ENCODE results near the gene FITM2.
"Not testable (repeated sequence)": the region's sequence is repeated elsewhere in the genome, so short reads cannot be mapped to it uniquely, and the experiment has no call there.

The FITM2 gene

DNA sequence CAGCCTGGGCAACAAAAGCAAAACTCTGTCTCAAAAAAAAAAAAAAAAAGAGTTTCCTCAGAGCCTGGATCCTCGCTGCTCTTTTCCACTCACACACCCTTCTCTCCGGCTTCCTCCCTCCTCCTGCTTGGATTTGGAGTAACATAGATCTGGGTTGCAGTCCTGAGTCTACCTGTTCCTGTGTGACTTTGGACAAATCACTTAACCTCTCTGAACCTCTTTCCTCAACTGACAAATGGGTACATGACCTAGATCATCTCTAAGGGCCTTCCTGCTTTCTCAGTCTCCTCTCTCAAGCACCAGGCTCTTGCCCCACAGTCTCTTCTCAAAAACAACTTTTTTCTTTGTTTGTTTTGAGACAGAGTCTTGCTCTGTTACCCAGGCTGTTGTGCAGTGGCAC is 20.2 kb upstream of the FITM2 start:
- DNase-seq: no peak

DNA sequence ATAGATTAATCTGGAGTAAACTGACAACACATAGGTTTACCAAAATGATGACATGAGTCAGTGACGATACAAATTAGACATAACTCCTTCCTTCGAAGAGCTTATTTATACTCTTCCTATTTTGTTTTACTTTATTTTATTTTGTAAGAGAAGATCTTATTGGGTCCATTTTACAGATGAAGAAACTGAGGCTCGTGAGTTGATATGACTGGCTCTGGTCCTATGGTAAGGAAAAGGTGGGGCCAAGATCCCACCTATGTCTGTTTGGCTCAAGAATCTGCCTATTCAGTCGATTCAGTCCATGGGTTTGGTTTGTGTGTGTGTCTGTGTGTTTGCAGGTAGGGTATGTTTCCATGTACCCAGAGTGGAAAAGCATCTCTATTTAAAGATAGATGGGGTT is 17.4 kb upstream of the FITM2 start:
- no peak for DNase-seq

DNA sequence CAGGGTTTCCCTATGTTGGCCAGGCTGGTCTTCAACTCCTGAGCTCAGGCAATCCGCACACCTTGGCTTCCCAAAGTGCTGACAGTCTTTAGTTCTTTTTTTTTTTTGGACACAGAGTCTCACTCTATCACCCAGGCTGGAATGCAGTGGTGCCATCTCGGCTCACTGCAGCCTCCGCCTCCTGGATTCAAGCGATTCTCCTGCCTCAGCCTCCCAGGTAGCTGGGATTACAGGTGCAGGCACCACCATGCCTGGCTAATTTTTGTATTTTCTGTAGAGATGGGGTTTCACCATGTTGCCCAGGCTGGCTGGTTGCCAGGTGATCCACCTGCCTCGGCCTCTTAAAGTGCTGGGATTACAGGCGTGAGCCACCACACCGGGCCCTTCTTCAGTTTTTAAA is 16.7 kb upstream of the FITM2 start:
- DNase-seq: not testable (repeated sequence)

DNA sequence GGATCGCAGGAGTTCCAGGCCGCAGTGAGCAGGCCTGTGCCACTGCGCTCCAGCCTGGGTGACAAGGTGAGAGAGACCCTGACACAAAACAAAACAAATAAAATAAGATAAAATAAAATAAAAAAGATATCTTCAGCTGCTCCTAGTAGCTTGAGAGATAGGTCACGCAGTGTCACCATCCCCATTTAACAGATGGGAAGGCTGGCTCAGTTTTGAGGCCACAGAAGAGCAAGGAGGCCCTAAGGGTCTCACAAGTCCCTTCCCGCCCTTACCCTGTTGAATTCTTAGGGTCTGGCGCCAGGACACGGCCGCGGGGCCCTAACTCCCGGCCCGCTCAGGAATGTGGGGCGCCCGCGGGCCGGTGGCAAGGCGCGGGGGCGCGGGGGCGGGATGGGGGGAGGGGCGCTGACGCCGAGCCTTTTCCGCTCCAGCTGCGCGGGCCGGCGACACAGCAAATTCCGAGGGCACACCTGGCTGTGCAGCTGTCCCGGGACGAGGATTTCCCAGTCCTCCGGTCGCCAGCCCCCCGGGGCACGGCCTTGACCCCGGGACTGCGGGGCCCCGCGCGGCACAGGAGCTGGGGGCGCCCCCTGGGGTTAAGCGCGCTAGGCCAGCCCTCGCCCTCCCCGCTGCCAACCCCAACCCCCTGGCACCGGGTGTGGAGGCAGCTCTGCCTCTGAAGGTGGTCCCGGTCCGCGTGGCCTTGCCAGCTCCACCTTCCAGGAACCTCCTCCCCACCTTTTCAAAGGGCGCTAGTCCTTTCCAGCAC is 15.6 kb upstream of the FITM2 start:
- DNase-seq: no peak

GRCh38 chr20:44324343-44324742 is 13.3 kb upstream of the FITM2 start:
- DNase-seq: no peak

DNA sequence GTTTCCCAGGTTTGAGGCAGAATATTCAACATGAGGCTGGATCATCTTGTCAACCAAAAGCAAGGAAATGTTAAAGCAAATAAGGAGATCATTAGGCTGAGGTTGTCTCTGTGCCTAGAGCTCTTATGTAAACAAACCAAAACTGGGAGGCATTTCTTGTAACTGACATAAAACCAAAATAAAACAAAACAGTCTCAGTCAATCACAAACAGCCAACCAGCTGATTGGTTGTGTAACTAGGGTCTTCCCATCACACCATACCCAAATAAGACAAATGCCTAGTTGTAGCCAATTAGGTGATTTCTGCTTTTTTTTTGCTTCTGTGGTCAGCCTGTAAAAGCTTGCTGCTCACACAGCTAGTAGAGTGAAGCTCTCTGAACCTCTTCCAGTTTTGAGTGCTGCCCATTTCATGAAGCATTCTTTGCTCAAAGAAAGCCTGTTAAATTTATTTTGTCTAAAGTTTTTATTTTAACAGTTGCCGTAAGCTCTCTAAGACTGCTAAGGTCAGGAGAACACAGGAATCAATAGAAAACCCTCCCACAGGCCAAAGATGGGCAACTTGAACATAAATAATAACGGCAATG is 8.9 kb upstream of the FITM2 start:
- no peak for DNase-seq

- no peak for DNase-seq
Measured at GRCh38 chr20:44314870-44315269, 3.9 kb upstream of the FITM2 start.

DNA sequence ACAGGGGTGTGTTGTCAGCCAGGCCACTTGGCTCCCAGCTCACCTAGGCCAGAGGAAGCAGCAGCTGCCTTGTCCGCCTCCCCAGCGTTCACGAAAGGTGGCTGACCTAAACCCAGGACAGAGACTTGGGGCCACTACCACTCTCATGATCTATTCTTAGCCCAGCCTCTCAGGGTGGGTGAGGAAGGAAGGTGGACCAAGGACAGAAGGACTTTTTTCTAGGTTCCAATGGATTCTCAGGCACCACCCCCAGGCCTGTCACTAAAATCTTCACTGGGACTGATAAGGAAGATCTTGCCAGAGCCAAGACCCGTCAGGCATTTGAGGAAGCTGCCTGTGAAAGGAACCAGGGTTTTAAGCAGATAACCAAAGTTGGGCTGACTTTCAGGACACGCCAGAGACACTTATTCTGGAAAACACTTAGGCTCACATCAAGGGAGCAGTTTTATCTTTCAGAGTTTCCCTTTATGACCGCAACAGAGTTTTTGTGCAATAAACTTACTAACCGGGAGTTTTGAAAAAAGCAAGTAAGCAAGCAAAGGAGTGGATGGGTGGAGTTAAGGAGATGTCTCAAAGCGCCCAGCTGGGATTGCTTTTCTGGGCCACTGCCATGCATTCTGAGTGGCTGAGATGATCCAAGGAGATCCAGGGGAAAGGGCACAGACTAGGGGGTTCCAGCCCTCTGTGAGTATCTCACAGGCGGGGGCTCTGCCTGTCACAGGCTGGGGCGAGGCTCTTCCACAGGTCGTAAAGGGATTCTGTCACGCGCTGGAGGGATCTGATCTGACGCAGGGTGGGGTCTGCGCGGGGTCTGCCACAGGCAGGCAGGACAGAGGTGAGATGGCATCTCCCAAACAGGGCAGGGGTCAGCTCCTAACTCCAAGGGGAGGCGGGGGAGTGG is 989 bp downstream of the FITM2 start:
- peak; percentile 3 for DNase-seq

GRCh38 chr20:44306927-44307326 is 4.1 kb downstream of the FITM2 start:
- no peak for DNase-seq

DNA sequence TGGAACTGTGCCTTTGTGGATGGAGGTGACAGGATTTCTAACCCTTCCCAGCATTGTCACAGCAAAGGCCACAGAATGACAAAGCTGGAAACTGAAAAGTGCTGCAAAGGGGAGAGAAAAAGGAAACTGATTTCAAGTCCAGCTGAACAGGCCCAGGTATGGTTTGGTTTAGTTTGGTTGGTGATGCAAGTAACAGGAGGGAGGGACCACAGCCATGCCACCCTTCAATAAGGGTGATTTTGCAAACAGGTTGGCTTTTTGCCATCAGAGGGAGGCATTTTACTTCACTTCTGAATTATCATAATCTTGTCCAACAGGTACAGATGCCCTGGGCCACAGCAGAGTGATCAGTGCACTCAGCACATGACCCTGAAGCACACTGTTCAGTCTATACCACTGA is 6.6 kb downstream of the FITM2 start:
- DNase-seq: no peak

- DNase-seq: no peak
Measured at GRCh38 chr20:44302736-44303135, 8.3 kb downstream of the FITM2 start.

- DNase-seq: no peak
Measured at GRCh38 chr20:44302026-44302669, 8.9 kb downstream of the FITM2 start.

GRCh38 chr20:44301285-44301684 is 9.7 kb downstream of the FITM2 start:
- no peak for DNase-seq

DNA sequence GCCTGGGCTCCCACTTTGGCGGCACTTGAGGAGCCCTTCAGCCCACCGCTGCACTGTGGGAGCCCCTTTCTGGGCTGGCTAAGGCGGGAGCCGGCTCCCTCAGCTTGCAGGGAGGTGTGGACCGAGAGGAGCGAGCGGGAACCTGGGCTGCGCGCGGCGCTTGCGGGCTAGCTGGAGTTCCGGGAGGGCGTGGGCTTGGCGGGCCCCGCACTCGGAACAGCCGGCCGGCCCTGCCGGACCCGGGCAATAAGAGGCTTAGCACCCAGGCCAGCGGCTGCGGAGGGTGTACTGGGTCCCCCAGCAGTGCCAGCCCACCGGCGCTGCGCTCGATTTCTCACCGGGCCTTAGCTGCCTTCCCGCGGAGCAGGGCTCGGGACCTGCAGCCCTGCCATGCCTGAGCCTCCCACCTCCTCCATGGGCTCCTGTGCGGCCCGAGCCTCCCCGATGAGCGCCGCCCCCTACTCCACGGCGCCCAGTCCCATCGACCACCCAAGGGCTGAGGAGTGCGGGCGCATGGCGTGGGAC is 11.9 kb downstream of the FITM2 start:
- DNase-seq: not testable (repeated sequence)

- no peak for DNase-seq
Measured at GRCh38 chr20:44297721-44298120, 13.3 kb downstream of the FITM2 start.

- no peak for DNase-seq
Measured at GRCh38 chr20:44296011-44296410, 15.0 kb downstream of the FITM2 start.

- no peak for DNase-seq
Measured at GRCh38 chr20:44291754-44292153, 19.2 kb downstream of the FITM2 start.

DNA sequence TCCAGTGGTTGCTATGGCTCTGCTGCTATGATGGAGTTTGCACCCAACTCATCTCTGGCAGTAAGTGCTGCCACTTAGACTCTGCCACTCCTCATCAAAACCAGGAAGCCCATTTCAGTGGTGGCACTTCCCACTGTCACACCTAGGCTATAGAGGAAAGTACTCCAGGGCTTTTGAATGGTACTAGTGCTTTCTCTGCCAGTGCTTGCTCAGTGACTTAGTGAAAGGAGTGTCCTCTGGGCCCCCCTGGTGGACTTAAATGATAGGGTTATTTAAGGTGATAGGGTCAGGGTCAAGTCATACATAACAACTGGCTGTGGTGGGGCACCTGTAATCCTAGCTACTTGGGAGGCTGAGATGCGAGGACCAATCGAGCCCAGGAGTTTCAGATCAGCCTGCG is 22.8 kb downstream of the FITM2 start:
- no peak for DNase-seq

- DNase-seq: no peak
Measured at GRCh38 chr20:44287272-44288097, 23.5 kb downstream of the FITM2 start.

DNA sequence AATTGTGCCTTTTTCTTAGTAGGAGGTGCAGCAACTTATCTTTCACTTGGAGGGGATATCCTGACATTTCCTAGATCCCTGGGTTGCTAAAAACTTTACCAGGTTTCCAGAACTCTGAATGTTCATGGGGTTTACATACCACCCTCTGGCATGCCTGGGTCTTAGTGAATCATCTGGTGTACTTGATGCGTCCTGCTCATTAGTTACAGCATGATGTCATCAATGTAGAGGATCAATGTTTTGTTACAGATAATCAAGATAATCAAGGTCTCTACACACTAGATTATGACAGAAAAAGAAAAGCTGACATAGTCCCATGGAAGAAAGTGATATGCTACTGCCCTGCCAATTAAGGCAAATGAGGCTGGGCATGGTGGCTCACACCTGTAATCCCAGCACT is 27.0 kb downstream of the FITM2 start:
- DNase-seq: no peak

GRCh38 chr20:44282192-44282591 is 28.8 kb downstream of the FITM2 start:
- no peak for DNase-seq

DNA sequence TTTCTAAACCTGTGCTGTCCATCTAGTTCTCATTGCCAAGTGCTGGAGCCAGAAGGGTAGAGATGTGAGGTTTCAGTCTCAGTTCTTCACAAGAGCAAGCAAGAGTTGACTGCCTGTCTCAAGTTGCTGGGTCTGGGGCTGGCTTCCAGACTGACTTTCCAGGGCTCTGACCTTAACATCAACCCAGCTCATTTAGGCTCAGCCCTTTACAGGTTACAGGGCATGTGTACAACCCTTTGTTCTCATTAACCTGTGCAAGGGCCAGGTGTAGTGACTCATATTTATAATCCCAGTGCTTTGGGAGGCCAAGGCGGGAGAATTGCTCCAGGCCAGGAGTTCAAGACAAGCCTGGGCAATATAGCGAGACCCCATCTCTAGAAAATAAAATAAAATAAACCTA is 30.6 kb downstream of the FITM2 start:
- DNase-seq: no peak
